ENCODE results near the gene DNAAF2.

DNA sequence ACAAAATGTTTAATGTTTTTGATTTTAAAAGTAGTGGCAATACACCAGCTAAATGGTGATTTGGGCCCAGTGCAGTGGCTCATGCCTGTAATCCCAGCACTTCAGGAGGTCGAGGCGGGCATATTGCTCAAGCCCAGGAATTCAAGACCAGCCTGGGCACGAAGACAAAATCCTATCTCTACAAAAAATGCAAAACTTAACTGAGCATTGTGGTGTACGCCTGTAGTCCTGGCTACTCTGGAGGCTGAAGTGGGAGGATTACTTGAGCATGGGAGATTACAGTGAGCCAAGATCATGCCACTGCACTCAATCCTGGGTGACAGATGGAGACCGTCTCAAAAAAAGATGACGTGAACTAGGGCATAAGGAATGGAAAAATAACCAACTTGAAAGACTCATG is 19.3 kb downstream of the DNAAF2 start:
- TF ChIP-seq, protein P1, sequence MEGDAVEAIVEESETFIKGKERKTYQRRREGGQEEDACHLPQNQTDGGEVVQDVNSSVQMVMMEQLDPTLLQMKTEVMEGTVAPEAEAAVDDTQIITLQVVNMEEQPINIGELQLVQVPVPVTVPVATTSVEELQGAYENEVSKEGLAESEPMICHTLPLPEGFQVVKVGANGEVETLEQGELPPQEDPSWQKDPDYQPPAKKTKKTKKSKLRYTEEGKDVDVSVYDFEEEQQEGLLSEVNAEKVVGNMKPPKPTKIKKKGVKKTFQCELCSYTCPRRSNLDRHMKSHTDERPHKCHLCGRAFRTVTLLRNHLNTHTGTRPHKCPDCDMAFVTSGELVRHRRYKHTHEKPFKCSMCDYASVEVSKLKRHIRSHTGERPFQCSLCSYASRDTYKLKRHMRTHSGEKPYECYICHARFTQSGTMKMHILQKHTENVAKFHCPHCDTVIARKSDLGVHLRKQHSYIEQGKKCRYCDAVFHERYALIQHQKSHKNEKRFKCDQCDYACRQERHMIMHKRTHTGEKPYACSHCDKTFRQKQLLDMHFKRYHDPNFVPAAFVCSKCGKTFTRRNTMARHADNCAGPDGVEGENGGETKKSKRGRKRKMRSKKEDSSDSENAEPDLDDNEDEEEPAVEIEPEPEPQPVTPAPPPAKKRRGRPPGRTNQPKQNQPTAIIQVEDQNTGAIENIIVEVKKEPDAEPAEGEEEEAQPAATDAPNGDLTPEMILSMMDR (IDR thresholded peaks at IDR 0.05), result no peak
- no peak for TF ChIP-seq POLR2A (IDR thresholded peaks at IDR 0.05)

Measured in transverse colon (tissue), 3 donors.